HepG2 (cell line): ENCODE results near the gene PDRG1.

Experiments used
- CREM ChIP-seq, 2 experiments: sonication (generic) in 1 of 2; formaldehyde crosslinking in 1 of 2; IDR thresholded peaks; 2 replicates each; pipeline versions ENCODE4 v1.4.0 to v1.6.1; 2016 to 2020; ENCODE audit warnings: antibody characterized with exemption in 1 of 2, mild to moderate bottlenecking in 1 of 2, missing genetic modification reagents in 1 of 2
- CTCF ChIP-seq: sonication (generic); formaldehyde crosslinking; IDR thresholded peaks from 2 replicates; pipeline ENCODE4 v1.5.0; 2020; ENCODE audit warnings: mild to moderate bottlenecking, missing genetic modification reagents, moderate library complexity
- MLLT10 ChIP-seq: sonication (generic); formaldehyde crosslinking; IDR thresholded peaks from 2 replicates; pipeline ENCODE4 v1.4.0; 2020; ENCODE audit warnings: missing genetic modification reagents
- SP140L ChIP-seq: sonication (generic); formaldehyde crosslinking; IDR thresholded peaks from 2 replicates; pipeline ENCODE4 v1.4.0; 2020; ENCODE audit warnings: missing genetic modification reagents, borderline replicate concordance
- TFDP1 ChIP-seq: IDR thresholded peaks from 2 replicates; pipeline ENCODE4 v1.6.1; 2016; ENCODE audit warnings: missing compliant biosample characterization, missing genetic modification reagents, borderline replicate concordance
- ZNF282 ChIP-seq: fragments of 450-650 bp; IDR thresholded peaks from 2 replicates; pipeline ENCODE4 v1.6.1; 2018; ENCODE audit not compliant: partially characterized antibody

GRCh38 chr20:31930779-31931178 is 21.1 kb downstream of the PDRG1 start:
- no peak for TF ChIP-seq ZNF282
- TF ChIP-seq MLLT10 (CRISPR knock-in tag): no peak
- no peak for TF ChIP-seq CREM (IDR thresholded peaks at IDR 0.05)
- no peak for TF ChIP-seq CREM (CRISPR knock-in tag; IDR thresholded peaks at IDR 0.05)
- no peak for TF ChIP-seq TFDP1 (CRISPR knock-in tag)
- TF ChIP-seq CTCF (CRISPR knock-in tag): no peak
- no peak for TF ChIP-seq SP140L (CRISPR knock-in tag)
